ENCODE data around the gene KCTD13. TPM values are rescaled to one million over a fixed set of nuclear protein-coding genes. Genes with fewer than 3 reads are reported as not detected.

Gene KCTD13
- total and polyA plus RNA-seq, 10 of the 15 experiments (the other 5 are each of a cell fraction or from before 2014, with no cell fraction given) = 3.3 to 29.2 (median 12.5) TPM

DNA sequence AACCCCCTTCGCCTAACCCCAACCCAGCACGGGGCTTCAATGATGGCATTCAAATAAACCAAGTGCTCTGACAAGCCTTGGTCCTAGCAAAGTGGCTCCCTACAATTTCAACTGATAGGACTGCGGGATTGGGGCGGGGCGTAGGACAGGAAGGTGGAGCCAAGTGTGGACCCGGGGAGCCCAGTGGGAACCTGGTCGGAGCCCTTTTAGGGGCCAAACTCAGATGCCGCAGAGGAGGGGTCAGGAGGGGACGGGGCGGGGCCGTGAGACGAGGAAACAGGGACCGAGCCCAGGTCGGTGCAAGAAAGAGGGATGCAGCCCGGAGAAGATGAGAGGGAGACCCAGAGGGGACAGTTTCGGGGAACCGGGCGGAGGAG is 49.8 kb downstream of the KCTD13 start:
- Histone ChIP-seq H3K36me3 (ENCODE audit: control insufficient read depth in 2 of 2, insufficient read depth in 2 of 2, low read length in 1 of 2) (no peaks in the 10 kb centered on the region), H3K79me2 (ENCODE audit: control insufficient read depth, insufficient read depth, low read length) (no peaks in the 10 kb centered on the region), H3K4me3 (no peak overlapping the region), H3K27me3 (replicated peaks in 1 of 2; ENCODE audit: control insufficient read depth in 2 of 2, insufficient read depth in 2 of 2, low read length in 1 of 2) (peaks cover 4 to 5% of the 10 kb centered on the region in 2 experiments; a peak in 3 of 4 replicates), H3K27ac (ENCODE audit: control insufficient read depth, insufficient read depth) (no peak overlapping the region), H4K20me1 (ENCODE audit: control insufficient read depth, insufficient read depth) (no peaks in the 10 kb centered on the region), H3K4me2 (ENCODE audit: control insufficient read depth, insufficient read depth) (no peak overlapping the region), H3K9me3 (replicated peaks; ENCODE audit: control insufficient read depth, insufficient read depth, low read length) (no peaks in the 10 kb centered on the region), H3K9ac (ENCODE audit: control insufficient read depth, insufficient read depth, low read length) (no peak overlapping the region), H2AFZ (ENCODE audit: control insufficient read depth, low read depth, low read length) (no peak overlapping the region), H3K4me1 (ENCODE audit: control insufficient read depth, insufficient read depth, low read length) (no peaks in the 10 kb centered on the region)
- POLR2A ChIA-PET = interaction anchor here (0.7 kb wide), 1 partner anchor 165 kb away, joined by 6 read pairs; no protein-coding TSS in a partner anchor
- CTCF ChIA-PET = no interaction called here
- RAD21 ChIA-PET (ENCODE audit: unreplicated experiment) = no interaction called here
- no TSS peak for BruUV-seq (replicated peaks)
- in situ Hi-C loops (cut with MboI) = no loop called here
- intact Hi-C loops (cut with micrococcal nuclease; ENCODE audit: unreplicated experiment) = no loop called here
- no peak for FAIRE-seq
- 17% methylated on average over 17 of the region's 18 CpGs for WGBS (ENCODE audit: insufficient coverage, insufficient replicate concordance, low lambda C conversion rate, missing lambda C conversion rate)
- TF ChIP-seq SIN3A (IDR thresholded peaks at IDR 0.05; ENCODE audit: low read depth, low read length) = no peak
- no peak for TF ChIP-seq BRCA1 (IDR thresholded peaks at IDR 0.05; ENCODE audit: low read depth, low read length)
- no peak for TF ChIP-seq STAT3 (IDR thresholded peaks at IDR 0.05; ENCODE audit: low read depth, low read length)
- no peak for TF ChIP-seq LARP7 (IDR thresholded peaks at IDR 0.05)
- no peak for TF ChIP-seq IKZF2 (IDR thresholded peaks at IDR 0.05)
- no peak for TF ChIP-seq ZZZ3 (IDR thresholded peaks at IDR 0.05; ENCODE audit: control insufficient read depth, insufficient read length, low read depth)
- no peak for TF ChIP-seq ZSCAN29 (IDR thresholded peaks at IDR 0.05)
- no peak for TF ChIP-seq GATAD2B (conservative IDR thresholded peaks at IDR 0.05; ENCODE audit: low read depth)
- TF ChIP-seq MYB (IDR thresholded peaks at IDR 0.05; ENCODE audit: borderline replicate concordance, low read depth, low read length) = no peak
- no peak for TF ChIP-seq EED (IDR thresholded peaks at IDR 0.05; ENCODE audit: low read depth)
- TF ChIP-seq, protein P1, sequence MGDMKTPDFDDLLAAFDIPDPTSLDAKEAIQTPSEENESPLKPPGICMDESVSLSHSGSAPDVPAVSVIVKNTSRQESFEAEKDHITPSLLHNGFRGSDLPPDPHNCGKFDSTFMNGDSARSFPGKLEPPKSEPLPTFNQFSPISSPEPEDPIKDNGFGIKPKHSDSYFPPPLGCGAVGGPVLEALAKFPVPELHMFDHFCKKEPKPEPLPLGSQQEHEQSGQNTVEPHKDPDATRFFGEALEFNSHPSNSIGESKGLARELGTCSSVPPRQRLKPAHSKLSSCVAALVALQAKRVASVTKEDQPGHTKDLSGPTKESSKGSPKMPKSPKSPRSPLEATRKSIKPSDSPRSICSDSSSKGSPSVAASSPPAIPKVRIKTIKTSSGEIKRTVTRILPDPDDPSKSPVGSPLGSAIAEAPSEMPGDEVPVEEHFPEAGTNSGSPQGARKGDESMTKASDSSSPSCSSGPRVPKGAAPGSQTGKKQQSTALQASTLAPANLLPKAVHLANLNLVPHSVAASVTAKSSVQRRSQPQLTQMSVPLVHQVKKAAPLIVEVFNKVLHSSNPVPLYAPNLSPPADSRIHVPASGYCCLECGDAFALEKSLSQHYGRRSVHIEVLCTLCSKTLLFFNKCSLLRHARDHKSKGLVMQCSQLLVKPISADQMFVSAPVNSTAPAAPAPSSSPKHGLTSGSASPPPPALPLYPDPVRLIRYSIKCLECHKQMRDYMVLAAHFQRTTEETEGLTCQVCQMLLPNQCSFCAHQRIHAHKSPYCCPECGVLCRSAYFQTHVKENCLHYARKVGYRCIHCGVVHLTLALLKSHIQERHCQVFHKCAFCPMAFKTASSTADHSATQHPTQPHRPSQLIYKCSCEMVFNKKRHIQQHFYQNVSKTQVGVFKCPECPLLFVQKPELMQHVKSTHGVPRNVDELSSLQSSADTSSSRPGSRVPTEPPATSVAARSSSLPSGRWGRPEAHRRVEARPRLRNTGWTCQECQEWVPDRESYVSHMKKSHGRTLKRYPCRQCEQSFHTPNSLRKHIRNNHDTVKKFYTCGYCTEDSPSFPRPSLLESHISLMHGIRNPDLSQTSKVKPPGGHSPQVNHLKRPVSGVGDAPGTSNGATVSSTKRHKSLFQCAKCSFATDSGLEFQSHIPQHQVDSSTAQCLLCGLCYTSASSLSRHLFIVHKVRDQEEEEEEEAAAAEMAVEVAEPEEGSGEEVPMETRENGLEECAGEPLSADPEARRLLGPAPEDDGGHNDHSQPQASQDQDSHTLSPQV (IDR thresholded peaks at IDR 0.05) = no peak
- no peak for TF ChIP-seq KAT2A (conservative IDR thresholded peaks at IDR 0.05; ENCODE audit: control insufficient read depth, low read depth, low read length)
- no peak for TF ChIP-seq NR2C1 (IDR thresholded peaks at IDR 0.05)
- no peak for TF ChIP-seq YBX1 (IDR thresholded peaks at IDR 0.05)
- TF ChIP-seq, protein P2, sequence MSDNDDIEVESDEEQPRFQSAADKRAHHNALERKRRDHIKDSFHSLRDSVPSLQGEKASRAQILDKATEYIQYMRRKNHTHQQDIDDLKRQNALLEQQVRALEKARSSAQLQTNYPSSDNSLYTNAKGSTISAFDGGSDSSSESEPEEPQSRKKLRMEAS (IDR thresholded peaks at IDR 0.05; ENCODE audit: low read depth, low read length) = no peak
- no peak for DNase-seq (ENCODE audit: low read depth, low spot score)
- ATAC-seq = no peak
- SMC1A ChIA-PET (ENCODE audit: uncharacterized antibody, unreplicated experiment) = no interaction called here

Measured in GM12878 (cell line).